Measurements from ENCODE around the gene ZNF763. TPM values are rescaled to one million over a fixed set of nuclear protein-coding genes. Genes with fewer than 3 reads are reported as not detected.

The ZNF763 gene
- total RNA-seq, 1 experiment from 2014 or later, result 0.77 TPM

DNA sequence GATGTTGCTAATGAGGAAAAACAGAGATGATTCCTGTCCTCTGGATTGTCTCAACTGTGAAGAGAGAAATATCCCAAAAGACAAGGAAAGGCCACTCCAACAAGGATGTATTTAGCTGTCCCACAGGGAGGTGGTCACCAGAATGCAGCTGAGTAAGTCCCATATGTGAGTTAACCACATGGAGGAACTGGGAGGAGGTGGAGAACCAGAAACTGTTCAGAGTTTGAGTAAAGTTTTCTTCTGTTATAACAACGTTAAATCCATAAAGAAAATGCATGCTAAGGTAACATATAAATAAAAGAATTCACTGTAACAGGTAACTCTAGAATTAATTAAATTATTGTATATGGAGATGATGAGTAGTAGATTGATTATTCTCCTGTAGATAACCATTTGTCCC lies 5.3 kb downstream of the ZNF763 start:
- Histone ChIP-seq H3K79me2 (ENCODE audit: insufficient read depth, low read length) (no peaks in the 10 kb centered on the region), H2BK5ac (ENCODE audit: insufficient read length, low read length) (no peak overlapping the region), H3K27ac (ENCODE audit: insufficient read length, low read depth, low read length) (no peak overlapping the region), H3K18ac (ENCODE audit: insufficient read length, low read depth, low read length) (no peak overlapping the region), H3K56ac (ENCODE audit: insufficient read length, low read depth, low read length) (no peak overlapping the region), H3K4me1 (ENCODE audit: insufficient read depth, low read length) (no peaks in the 10 kb centered on the region), H2AFZ (ENCODE audit: low read length) (no peak overlapping the region), H3K4ac (ENCODE audit: low read depth, low read length) (no peak overlapping the region), H2BK12ac (ENCODE audit: insufficient read length, low read depth, low read length) (no peak overlapping the region), H2BK15ac (ENCODE audit: low read depth, low read length) (no peak overlapping the region), H3K9me3 (ENCODE audit: control insufficient read depth, low read depth, low read length) (no peaks in the 10 kb centered on the region), H4K8ac (replicated peaks; ENCODE audit: insufficient read length, low read depth, low read length) (no peak overlapping the region), H4K5ac (ENCODE audit: insufficient read length, low read depth, low read length) (no peak overlapping the region), H2BK20ac (ENCODE audit: low read depth, low read length, poor library complexity, severe bottlenecking) (no peak overlapping the region), H2BK120ac (ENCODE audit: low read depth, low read length, poor library complexity, severe bottlenecking) (no peak overlapping the region), H3K14ac (ENCODE audit: insufficient read depth, low read length) (no peak overlapping the region), H4K20me1 (ENCODE audit: control insufficient read depth, insufficient read depth, insufficient read length) (no peaks in the 10 kb centered on the region), H3K4me2 (ENCODE audit: insufficient read depth, insufficient read length, low read length) (no peak overlapping the region), H4K91ac (ENCODE audit: insufficient read length, low read depth, low read length) (no peak overlapping the region), H3K79me1 (ENCODE audit: insufficient read depth, low read depth, low read length, poor library complexity, severe bottlenecking) (no peaks in the 10 kb centered on the region), H2AK5ac (ENCODE audit: insufficient read length, low read length) (no peak overlapping the region), H3K23ac (ENCODE audit: insufficient read length, low read depth, low read length) (no peak overlapping the region), H3K9ac (ENCODE audit: extremely low read depth, insufficient read length, low read length) (no peak overlapping the region), H3T11ph (ENCODE audit: low read length) (no peak overlapping the region), H3K23me2 (ENCODE audit: insufficient read length, low read depth, low read length, poor library complexity, severe bottlenecking) (peaks cover 5% of the 10 kb centered on the region), H3K27me3 (ENCODE audit: insufficient read depth, low read length) (no peaks in the 10 kb centered on the region; the same call in 1 of the 2 replicates)
- Mint-ChIP-seq H3K4me1 (peaks cover 7 to 8% of the 10 kb centered on the region in 2 experiments), H3K36me3 (ENCODE audit: insufficient read depth in 1 of 3, low read depth in 3 of 3) (peaks cover 5 to 29% (median 26%) of the 10 kb centered on the region in 3 experiments), H3K27ac (no peak overlapping the region), H3K27me3 (ENCODE audit: low read depth) (peaks cover 19% of the 10 kb centered on the region), H3K9me3 (peaks cover 12 to 43% of the 10 kb centered on the region in 2 experiments), H3K4me3 (no peak overlapping the region)
- no peak for TF ChIP-seq CTCF (conservative IDR thresholded peaks at IDR 0.05)
- no CpG with 5 or more reads among the region's 1 CpG for WGBS (ENCODE audit: extremely low coverage, insufficient read length, low lambda C conversion rate)
- no peak for DNase-seq

Measured in H9 (cell line).